ENCODE measurements around the gene NAP1L4. TPM values are rescaled to one million over a fixed set of nuclear protein-coding genes. Genes with fewer than 3 reads are reported as not detected.

NAP1L4 gene
- total and polyA plus RNA-seq, 2 of the 8 experiments (the other 6 are each of a cell fraction or from before 2014, with no cell fraction given): 75.8 to 194 TPM

DNA sequence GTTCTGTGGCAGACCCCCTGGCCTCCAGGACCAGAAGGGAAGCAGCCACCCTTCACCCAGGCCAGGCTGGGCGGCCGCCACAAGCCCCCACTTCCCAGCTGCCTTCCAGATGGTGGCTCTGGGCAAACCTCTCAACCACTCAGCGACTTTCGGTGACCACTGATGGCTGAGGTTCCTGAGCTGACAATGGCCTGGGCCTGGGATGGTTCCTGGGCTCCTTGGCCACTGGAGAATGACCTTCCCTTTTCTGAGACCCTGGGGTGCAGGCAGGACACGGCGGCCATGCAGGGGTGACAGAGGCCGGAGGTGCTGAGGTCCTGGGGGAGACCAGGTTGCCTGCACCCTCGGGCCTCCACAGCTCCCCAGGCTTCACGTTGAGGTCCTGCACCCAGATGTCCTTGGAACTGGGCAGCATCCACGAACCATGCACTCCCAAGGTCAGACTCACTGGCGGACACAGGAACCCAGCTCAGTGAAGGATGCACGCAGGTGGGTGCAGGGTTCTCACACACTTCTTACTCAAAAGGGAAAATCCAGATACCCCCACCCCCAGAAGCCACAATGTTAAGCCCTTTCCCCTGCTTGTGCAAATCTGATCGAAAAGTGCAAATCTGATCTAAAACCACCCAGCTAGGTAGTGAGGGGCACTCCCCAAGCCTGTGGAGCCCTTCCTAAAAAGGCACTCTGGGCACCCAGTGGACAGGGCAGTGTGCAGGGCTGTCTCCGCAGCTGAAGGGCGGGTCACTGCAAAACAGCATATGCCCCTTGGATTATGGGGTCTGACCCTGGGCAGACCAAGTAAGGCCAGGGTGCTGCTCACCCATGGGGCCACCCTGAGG lies 49.0 kb downstream of the NAP1L4 start:
- no peak overlapping the region for H3K18ac ChIP-seq (ENCODE audit: extremely low read depth, low read length)
- no peak overlapping the region for H4K5ac ChIP-seq (ENCODE audit: insufficient read length, low read depth, low read length)
- H2BK120ac ChIP-seq (replicated peaks; ENCODE audit: low read depth, low read length): no peak overlapping the region
- H3K9ac ChIP-seq (replicated peaks in 1 of 4; ENCODE audit: extremely low read depth in 1 of 4, low read depth in 3 of 4, low read length in 3 of 4): no peak overlapping the region
- DNase-seq (ENCODE audit: low read depth in 1 of 2, low spot score in 2 of 2): no peak
- no peak overlapping the region for H2AFZ ChIP-seq (ENCODE audit: low read length)
- peak; percentile 57; the same call in 1 of the 2 replicates for TF ChIP-seq POLR2AphosphoS5 (IDR thresholded peaks at IDR 0.05; ENCODE audit: low read depth, low read length)
- no peak for TF ChIP-seq TAF1 (IDR thresholded peaks at IDR 0.05; ENCODE audit: low read depth, low read length)
- no peak overlapping the region for H3K14ac ChIP-seq (ENCODE audit: insufficient read length)
- WGBS, 2 experiments (ENCODE audit: extremely low coverage in 1 of 2, insufficient coverage in 1 of 2, insufficient read length in 1 of 2, insufficient replicate concordance in 2 of 2, low coverage in 1 of 2, low lambda C conversion rate in 2 of 2, missing lambda C conversion rate in 1 of 2): 94% methylated on average over 9 of the region's 15 CpGs; no CpG with 5 or more reads in 1 of the 2 experiments
- 0 out of 2 replicates have a peak overlapping the region, but pooled peaks have one; percentile 16 for H2BK5ac ChIP-seq (ENCODE audit: low read depth, low read length)
- no peak overlapping the region for H3K27ac ChIP-seq (ENCODE audit: low read depth, low read length)
- H2BK12ac ChIP-seq (ENCODE audit: low read depth, low read length): no peak overlapping the region
- H3K9me3 ChIP-seq (ENCODE audit: insufficient read depth in 2 of 2, low read depth in 1 of 2, low read length in 1 of 2): peaks cover 10 to 17% of the 10 kb centered on the region in 2 experiments
- no peak overlapping the region for H4K91ac ChIP-seq (replicated peaks; ENCODE audit: insufficient read length, low read length)
- no peak overlapping the region for H4K8ac ChIP-seq (ENCODE audit: extremely low read depth, insufficient read depth, low read length)
- peaks cover 0 to 30% (median 12%) of the 10 kb centered on the region in 4 experiments; a peak in 6 of 7 replicates for H3K4me1 ChIP-seq (replicated peaks in 1 of 4; ENCODE audit: control insufficient read depth in 3 of 4, insufficient read depth in 4 of 4, low read length in 3 of 4)
- peaks cover 20 to 26% of the 10 kb centered on the region in 2 experiments for H4K20me1 ChIP-seq (replicated peaks in 1 of 2; ENCODE audit: control insufficient read depth in 1 of 2, insufficient read depth in 2 of 2, low read length in 2 of 2)
- peaks cover 7 to 17% (median 11%) of the 10 kb centered on the region in 4 experiments; a peak in 6 of 8 replicates for H3K36me3 ChIP-seq (ENCODE audit: control insufficient read depth in 2 of 4, insufficient read depth in 4 of 4, low read length in 3 of 4)
- no peak overlapping the region for H3K23ac ChIP-seq (ENCODE audit: insufficient read length)
- H3K79me1 ChIP-seq (ENCODE audit: low read depth, low read length): peaks cover 3% of the 10 kb centered on the region; the same call in 1 of the 2 replicates
- H3K4me2 ChIP-seq (ENCODE audit: insufficient read depth in 1 of 2, low read depth in 2 of 2, low read length in 2 of 2): no peak overlapping the region
- H2BK15ac ChIP-seq (ENCODE audit: low read length): no peak overlapping the region
- H3K23me2 ChIP-seq (ENCODE audit: low read depth, low read length): no peaks in the 10 kb centered on the region
- POLR2A ChIA-PET (ENCODE audit: partially characterized antibody): interaction anchor here (0.7 to 2.9 kb wide), 6 partner anchors 9 to 49 kb away, joined by 3 to 13 read pairs (median 4); partner anchors contain the start of gene NAP1L4
- CTCF ChIA-PET (ENCODE audit: partially characterized antibody): interaction anchor here (0.6 to 4.9 kb wide), 4 partner anchors 10 to 546 kb away, joined by 3 to 33 read pairs (median 6); partner anchors contain the start of gene PHLDA2
- H3K79me2 ChIP-seq (ENCODE audit: control insufficient read depth in 1 of 2, insufficient read depth in 2 of 2, low read length in 2 of 2): no peaks in the 10 kb centered on the region
- no peak overlapping the region for H3K56ac ChIP-seq (replicated peaks; ENCODE audit: insufficient read length, low read depth, low read length)
- H3K4me3 ChIP-seq (ENCODE audit: extremely low read depth in 1 of 4, insufficient read depth in 2 of 4, low read depth in 3 of 4, low read length in 4 of 4): no peak overlapping the region
- H2BK20ac ChIP-seq (ENCODE audit: low read length): no peak overlapping the region
- no peak overlapping the region for H2AK5ac ChIP-seq (ENCODE audit: low read depth, low read length)
- no peak overlapping the region for H3K4ac ChIP-seq (replicated peaks; ENCODE audit: insufficient read length, low read depth, low read length)
- FAIRE-seq: no peak
- no peaks in the 10 kb centered on the region for H3K27me3 ChIP-seq (replicated peaks in 1 of 4; ENCODE audit: control insufficient read depth in 3 of 4, extremely low read depth in 1 of 4, insufficient read depth in 3 of 4, low read length in 3 of 4)

Measured in H1 (cell line).